Stimulated activated CD4-positive, alpha-beta T cell treated with anti-CD3 and anti-CD28 coated beads, Interleukin-4, amount 100 ng/mL, for 24 hours (primary cell): Measurements from ENCODE around the gene TMC7.

Source experiments
- DNase-seq: peaks from one replicate; pipeline ENCODE4 v3.0.0-alpha.2; 2020

The TMC7 gene

GRCh38 chr16:19033761-19034160, 50.0 kb downstream of the TMC7 start:
- no peak for DNase-seq

- DNase-seq, result no peak
Observed at GRCh38 chr16:19040400-19040799, 56.7 kb downstream of the TMC7 start.

GRCh38 chr16:19044769-19045168, 61.0 kb downstream of the TMC7 start:
- no peak for DNase-seq

- DNase-seq, result no peak
Observed at GRCh38 chr16:19046062-19046461, 62.3 kb downstream of the TMC7 start.

- DNase-seq, result no peak
Observed at GRCh38 chr16:19062706-19063105, 79.0 kb downstream of the TMC7 start.

GRCh38 chr16:19066988-19067348, 83.2 kb downstream of the TMC7 start:
- no peak for DNase-seq

- DNase-seq, result peak; percentile 98
Observed at GRCh38 chr16:19067349-19068236, 83.9 kb downstream of the TMC7 start, which contains the start of gene COQ7. Gene COQ7 (plus strand): TSS chr16:19067614. CDS start chr16:19067665, 51 bp downstream.

- no peak for DNase-seq
Observed at GRCh38 chr16:19068237-19068815, 84.6 kb downstream of the TMC7 start.

GRCh38 chr16:19071811-19072777, 88.4 kb downstream of the TMC7 start:
- peak; percentile 64 for DNase-seq

GRCh38 chr16:19073344-19073743, 89.6 kb downstream of the TMC7 start:
- DNase-seq, result no peak

GRCh38 chr16:19073863-19074262, 90.1 kb downstream of the TMC7 start:
- DNase-seq, result no peak

GRCh38 chr16:19075511-19075910, 91.8 kb downstream of the TMC7 start:
- no peak for DNase-seq

- DNase-seq, result no peak
Observed at GRCh38 chr16:19077879-19078278, 94.1 kb downstream of the TMC7 start.

GRCh38 chr16:19083670-19084069, 99.9 kb downstream of the TMC7 start:
- no peak for DNase-seq

GRCh38 chr16:19084139-19084538, 100.4 kb downstream of the TMC7 start:
- DNase-seq, result no peak

- no peak for DNase-seq
Observed at GRCh38 chr16:19084879-19085278, 101.1 kb downstream of the TMC7 start.

GRCh38 chr16:19085679-19086200, 102.0 kb downstream of the TMC7 start:
- no peak for DNase-seq

- peak; percentile 77 for DNase-seq
Observed at GRCh38 chr16:19086322-19087199, 102.8 kb downstream of the TMC7 start.

- DNase-seq, result no peak
Observed at GRCh38 chr16:19088341-19088916, 104.7 kb downstream of the TMC7 start.

- no peak for DNase-seq
Observed at GRCh38 chr16:19089410-19089955, 105.7 kb downstream of the TMC7 start.

GRCh38 chr16:19090916-19091315, 107.2 kb downstream of the TMC7 start:
- no peak for DNase-seq
